Type B pancreatic cell (in vitro differentiated cells): Measurements from ENCODE around the gene PLD3. TPM values are rescaled to one million over a fixed set of nuclear protein-coding genes. Genes with fewer than 3 reads are reported as not detected.

Experiments
- DNase-seq: peaks from one replicate; pipeline ENCODE4 v3.0.0; 2021; ENCODE audit warnings: mixed read lengths; ENCODE audit not compliant: unreplicated experiment; ENCODE audit errors: extremely low spot score
- H3K27ac Mint-ChIP-seq: 2 replicates; pipeline ENCODE4 v1.8.0; 2021; ENCODE audit warnings: mild to moderate bottlenecking, mixed read lengths
- H3K27me3 Mint-ChIP-seq: 2 replicates; pipeline ENCODE4 v1.8.0; 2021; ENCODE audit warnings: mixed read lengths
- H3K36me3 Mint-ChIP-seq: 2 replicates; pipeline ENCODE4 v1.8.0; 2021; ENCODE audit warnings: mixed read lengths
- H3K4me1 Mint-ChIP-seq: one replicate; pipeline ENCODE4 v1.8.0; 2021; ENCODE audit warnings: mixed read lengths; ENCODE audit not compliant: unreplicated experiment
- H3K4me3 Mint-ChIP-seq: 2 replicates; pipeline ENCODE4 v1.8.0; 2021; ENCODE audit warnings: mild to moderate bottlenecking, mixed read lengths
- H3K9me3 Mint-ChIP-seq: 2 replicates; pipeline ENCODE4 v1.8.0; 2021; ENCODE audit warnings: mixed read lengths
- total RNA-seq: library from RNA; stranded (reverse); gene quantifications from 2 replicates; pipeline ENCODE4 v1.2.1, GENCODE V29; 2021; ENCODE audit warnings: low replicate concordance
- TF ChIP-seq, protein P1 (sequence below): fragments of 200-600 bp; sonication (generic); conservative IDR thresholded peaks from 2 replicates; pipeline ENCODE4 v1.5.0; 2021; ENCODE audit warnings: antibody characterized with exemption, mild to moderate bottlenecking

Gene PLD3
- total RNA-seq, 1 donor from 2014 or later = 244 TPM

- peaks cover 4% of the 10 kb centered on the region for H3K4me1 Mint-ChIP-seq
- DNase-seq = no peak
- TF ChIP-seq, protein P1, sequence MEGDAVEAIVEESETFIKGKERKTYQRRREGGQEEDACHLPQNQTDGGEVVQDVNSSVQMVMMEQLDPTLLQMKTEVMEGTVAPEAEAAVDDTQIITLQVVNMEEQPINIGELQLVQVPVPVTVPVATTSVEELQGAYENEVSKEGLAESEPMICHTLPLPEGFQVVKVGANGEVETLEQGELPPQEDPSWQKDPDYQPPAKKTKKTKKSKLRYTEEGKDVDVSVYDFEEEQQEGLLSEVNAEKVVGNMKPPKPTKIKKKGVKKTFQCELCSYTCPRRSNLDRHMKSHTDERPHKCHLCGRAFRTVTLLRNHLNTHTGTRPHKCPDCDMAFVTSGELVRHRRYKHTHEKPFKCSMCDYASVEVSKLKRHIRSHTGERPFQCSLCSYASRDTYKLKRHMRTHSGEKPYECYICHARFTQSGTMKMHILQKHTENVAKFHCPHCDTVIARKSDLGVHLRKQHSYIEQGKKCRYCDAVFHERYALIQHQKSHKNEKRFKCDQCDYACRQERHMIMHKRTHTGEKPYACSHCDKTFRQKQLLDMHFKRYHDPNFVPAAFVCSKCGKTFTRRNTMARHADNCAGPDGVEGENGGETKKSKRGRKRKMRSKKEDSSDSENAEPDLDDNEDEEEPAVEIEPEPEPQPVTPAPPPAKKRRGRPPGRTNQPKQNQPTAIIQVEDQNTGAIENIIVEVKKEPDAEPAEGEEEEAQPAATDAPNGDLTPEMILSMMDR = no peak
- no peaks in the 10 kb centered on the region for H3K36me3 Mint-ChIP-seq
- H3K27me3 Mint-ChIP-seq = no peaks in the 10 kb centered on the region
- no peaks in the 10 kb centered on the region for H3K9me3 Mint-ChIP-seq
- peak overlapping the region; percentile 37 for H3K27ac Mint-ChIP-seq
- H3K4me3 Mint-ChIP-seq = no peak overlapping the region
Measured at GRCh38 chr19:40392894-40393517, 44.5 kb downstream of the PLD3 start.

DNA sequence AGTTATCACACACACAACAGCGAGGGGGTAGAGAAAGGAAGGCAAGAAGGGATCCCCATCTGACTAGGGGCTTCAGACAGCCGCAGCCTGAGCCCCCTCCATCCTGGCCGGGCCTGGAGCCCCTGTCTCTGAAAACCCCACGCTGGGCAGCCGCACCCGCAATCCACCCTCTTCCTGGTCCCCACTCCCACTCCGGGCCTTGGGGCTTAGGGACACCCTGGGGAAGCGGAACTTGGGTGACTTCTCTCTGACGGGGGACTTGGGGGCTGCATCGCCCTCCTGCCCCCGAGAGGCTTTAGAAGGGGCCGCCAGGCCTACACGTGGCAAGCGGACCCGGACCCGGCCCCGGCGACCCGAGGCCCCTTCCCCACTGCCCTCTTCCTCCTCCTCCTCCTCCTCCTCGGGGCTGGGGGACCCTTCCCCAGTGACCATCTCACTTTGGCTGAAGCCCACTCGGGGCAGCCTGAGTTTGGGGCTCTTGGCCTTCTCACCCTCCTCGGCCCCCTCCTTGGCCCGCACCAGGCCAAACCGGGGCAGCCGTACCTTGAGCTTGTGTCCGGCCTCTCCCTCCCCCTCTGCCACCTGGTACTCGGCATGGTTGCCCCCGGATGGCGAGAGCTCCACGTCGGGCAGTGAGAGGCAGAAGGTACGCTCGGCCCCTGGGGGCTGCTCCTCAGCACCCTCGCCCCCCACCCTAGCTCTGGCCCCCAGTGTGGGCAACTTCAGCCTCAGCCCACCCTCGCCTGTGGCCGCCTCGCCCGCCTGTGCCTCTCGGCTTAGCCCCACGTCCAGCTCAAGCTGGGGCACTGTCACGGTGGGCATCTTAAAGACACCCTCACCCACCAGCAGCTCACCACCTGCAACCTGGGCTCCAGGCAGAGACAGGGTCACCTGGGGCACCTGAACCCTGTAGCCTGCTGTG lies 45.7 kb downstream of the PLD3 start:
- Mint-ChIP-seq H3K36me3 (no peaks in the 10 kb centered on the region), H3K9me3 (no peaks in the 10 kb centered on the region), H3K27ac (no peak overlapping the region), H3K4me3 (no peak overlapping the region), H3K4me1 (peaks cover 7% of the 10 kb centered on the region), H3K27me3 (peaks cover 3% of the 10 kb centered on the region)
- no peak for DNase-seq
- TF ChIP-seq, protein P1 = no peak

GRCh38 chr19:40394816-40395210 lies 46.3 kb downstream of the PLD3 start:
- TF ChIP-seq, protein P1 = no peak
- H3K36me3 Mint-ChIP-seq = no peaks in the 10 kb centered on the region
- no peak overlapping the region for H3K4me3 Mint-ChIP-seq
- no peak for DNase-seq
- no peaks in the 10 kb centered on the region for H3K9me3 Mint-ChIP-seq
- H3K4me1 Mint-ChIP-seq = peaks cover 13% of the 10 kb centered on the region
- peaks cover 3% of the 10 kb centered on the region for H3K27me3 Mint-ChIP-seq
- H3K27ac Mint-ChIP-seq = no peak overlapping the region

GRCh38 chr19:40395956-40396355 lies 47.5 kb downstream of the PLD3 start:
- Mint-ChIP-seq H3K36me3 (peaks cover 4% of the 10 kb centered on the region), H3K9me3 (no peaks in the 10 kb centered on the region), H3K27me3 (peaks cover 3% of the 10 kb centered on the region), H3K27ac (no peak overlapping the region), H3K4me3 (no peak overlapping the region), H3K4me1 (peaks cover 18% of the 10 kb centered on the region)
- DNase-seq = no peak
- TF ChIP-seq, protein P1 = no peak

DNA sequence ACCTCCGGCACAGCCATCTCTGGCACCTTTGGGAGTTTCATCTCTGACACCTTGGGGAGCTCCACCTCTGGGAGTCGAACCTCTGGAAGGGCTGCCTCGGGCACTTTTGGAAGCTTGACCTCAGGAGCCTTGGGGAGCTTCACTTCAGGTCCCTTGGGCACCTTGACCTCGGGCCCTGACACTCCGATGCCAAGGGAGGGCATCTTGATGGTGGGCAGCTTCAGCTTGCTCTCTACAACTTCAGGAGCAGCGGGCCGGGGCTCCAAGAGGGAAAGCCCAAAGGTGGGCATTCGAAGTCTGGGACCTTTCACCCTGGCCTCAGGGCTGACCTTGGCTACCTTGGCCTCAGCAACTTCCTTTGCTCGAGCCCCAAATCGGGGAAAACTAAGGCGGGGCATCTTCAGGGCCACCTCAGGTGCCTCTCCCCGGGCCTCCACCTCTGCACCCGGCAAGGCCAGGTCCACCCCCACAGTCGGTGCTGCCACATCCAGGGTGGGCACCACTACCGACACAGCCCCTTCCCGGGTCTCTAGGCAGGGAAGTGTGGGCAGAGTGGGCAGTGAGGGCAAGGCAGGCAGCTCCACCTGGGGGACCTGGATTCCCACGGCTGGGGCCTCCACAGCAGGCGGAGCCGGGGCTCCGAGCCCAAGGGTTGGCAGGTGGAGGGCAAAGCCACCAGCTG lies 48.5 kb downstream of the PLD3 start:
- peaks cover 3% of the 10 kb centered on the region for H3K27me3 Mint-ChIP-seq
- H3K9me3 Mint-ChIP-seq = no peaks in the 10 kb centered on the region
- no peak overlapping the region for H3K4me3 Mint-ChIP-seq
- no peak for DNase-seq
- peaks cover 21% of the 10 kb centered on the region for H3K4me1 Mint-ChIP-seq
- TF ChIP-seq, protein P1 = no peak
- H3K27ac Mint-ChIP-seq = no peak overlapping the region
- peaks cover 5% of the 10 kb centered on the region for H3K36me3 Mint-ChIP-seq
